HG03565 (cell line): ENCODE results near the gene NRG2.
A peak's percentile ranks its signal among the peaks of the same experiment; 100 is the strongest.

Experiments
- ATAC-seq: cut with Tn5 transposase; IDR thresholded peaks from one replicate; pipeline ENCODE4 v1.9.1; 2021; ENCODE audit warnings: mild to moderate bottlenecking, moderate library complexity; ENCODE audit not compliant: unreplicated experiment

NRG2 gene

GRCh38 chr5:140042643-140043507 lies at the start of gene NRG2:
TSS of gene NRG2 (minus strand) at chr5:140043299.
- ATAC-seq = peak; percentile 29

GRCh38 chr5:140090251-140090650 lies 47.2 kb upstream of the NRG2 start:
- ATAC-seq = no peak

GRCh38 chr5:140084541-140084940 lies 41.4 kb upstream of the NRG2 start:
- no peak for ATAC-seq

- ATAC-seq = no peak
Observed at GRCh38 chr5:140083650-140084049, 40.6 kb upstream of the NRG2 start.

GRCh38 chr5:140083120-140083519 lies 40.0 kb upstream of the NRG2 start:
- ATAC-seq = no peak

- no peak for ATAC-seq
Observed at GRCh38 chr5:140076788-140077187, 33.7 kb upstream of the NRG2 start.

GRCh38 chr5:140076142-140076541 lies 33.0 kb upstream of the NRG2 start:
- ATAC-seq = no peak

GRCh38 chr5:140075371-140075770 lies 32.3 kb upstream of the NRG2 start:
- no peak for ATAC-seq

- no peak for ATAC-seq
Observed at GRCh38 chr5:140073296-140073695, 30.2 kb upstream of the NRG2 start.

GRCh38 chr5:140072812-140073211 lies 29.7 kb upstream of the NRG2 start:
- no peak for ATAC-seq

- ATAC-seq = no peak
Observed at GRCh38 chr5:140060816-140061215, 17.7 kb upstream of the NRG2 start.

GRCh38 chr5:140058212-140058932 lies 15.3 kb upstream of the NRG2 start:
- no peak for ATAC-seq

- no peak for ATAC-seq
Observed at GRCh38 chr5:140056880-140057279, 13.8 kb upstream of the NRG2 start.

- no peak for ATAC-seq
Observed at GRCh38 chr5:140055152-140055551, 12.1 kb upstream of the NRG2 start.

GRCh38 chr5:140054086-140054689 lies 11.1 kb upstream of the NRG2 start:
- ATAC-seq = no peak

- ATAC-seq = no peak
Observed at GRCh38 chr5:140051950-140052349, 8.9 kb upstream of the NRG2 start.

- no peak for ATAC-seq
Observed at GRCh38 chr5:140049713-140050112, 6.6 kb upstream of the NRG2 start.

GRCh38 chr5:140049205-140049604 lies 6.1 kb upstream of the NRG2 start:
- peak; percentile 45 for ATAC-seq

GRCh38 chr5:140044041-140044440 lies 942 bp upstream of the NRG2 start:
- ATAC-seq = no peak

- peak; percentile 2 for ATAC-seq
Observed at GRCh38 chr5:140043508-140043872, 391 bp upstream of the NRG2 start.

- no peak for ATAC-seq
Observed at GRCh38 chr5:140042393-140042642, 781 bp downstream of the NRG2 start.
